ENCODE results near the gene CCK.
A peak's percentile ranks its signal among the peaks of the same experiment; 100 is the strongest.

CCK gene

DNA sequence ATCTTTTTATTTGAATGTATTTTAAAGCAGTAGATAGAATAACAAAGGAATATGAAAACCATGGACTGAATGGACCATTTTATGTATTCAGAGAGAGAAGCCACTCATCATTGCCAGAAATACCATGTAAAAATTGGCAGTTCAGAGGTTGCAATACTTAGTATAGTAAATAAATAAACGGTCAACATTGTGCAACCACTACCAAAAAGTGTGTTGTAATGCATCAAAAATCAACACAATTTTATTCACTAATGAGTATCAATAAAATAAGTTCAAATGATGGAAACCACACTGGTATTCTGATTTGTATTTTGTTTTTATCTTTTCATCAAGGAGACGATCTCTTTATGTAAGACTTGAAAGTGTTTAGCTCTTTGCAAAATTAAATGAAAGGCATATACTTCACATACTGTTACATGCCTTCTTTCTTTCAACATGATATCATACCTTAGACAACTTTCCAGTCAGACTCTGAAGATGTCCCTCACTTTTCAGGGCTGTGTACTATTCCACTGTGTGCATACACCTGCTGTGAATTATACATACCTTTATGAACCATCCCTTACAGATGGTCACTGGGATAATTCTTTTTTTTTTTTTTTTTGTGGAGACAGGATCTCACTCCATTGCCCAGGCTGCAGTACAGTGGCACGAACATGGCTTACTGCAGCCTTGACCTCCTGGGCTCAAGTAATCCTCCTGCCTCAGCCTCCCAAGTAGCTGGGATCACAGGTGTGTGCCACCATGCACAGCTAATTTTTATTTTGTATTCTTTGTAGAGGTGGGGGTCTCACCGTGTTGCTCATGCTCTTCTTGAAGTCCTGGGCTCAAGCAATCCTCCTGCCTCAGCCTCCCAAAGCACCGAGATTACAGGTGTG is 40.3 kb downstream of the CCK start:
- DNase-seq (ENCODE audit: low read depth): no peak

DNA sequence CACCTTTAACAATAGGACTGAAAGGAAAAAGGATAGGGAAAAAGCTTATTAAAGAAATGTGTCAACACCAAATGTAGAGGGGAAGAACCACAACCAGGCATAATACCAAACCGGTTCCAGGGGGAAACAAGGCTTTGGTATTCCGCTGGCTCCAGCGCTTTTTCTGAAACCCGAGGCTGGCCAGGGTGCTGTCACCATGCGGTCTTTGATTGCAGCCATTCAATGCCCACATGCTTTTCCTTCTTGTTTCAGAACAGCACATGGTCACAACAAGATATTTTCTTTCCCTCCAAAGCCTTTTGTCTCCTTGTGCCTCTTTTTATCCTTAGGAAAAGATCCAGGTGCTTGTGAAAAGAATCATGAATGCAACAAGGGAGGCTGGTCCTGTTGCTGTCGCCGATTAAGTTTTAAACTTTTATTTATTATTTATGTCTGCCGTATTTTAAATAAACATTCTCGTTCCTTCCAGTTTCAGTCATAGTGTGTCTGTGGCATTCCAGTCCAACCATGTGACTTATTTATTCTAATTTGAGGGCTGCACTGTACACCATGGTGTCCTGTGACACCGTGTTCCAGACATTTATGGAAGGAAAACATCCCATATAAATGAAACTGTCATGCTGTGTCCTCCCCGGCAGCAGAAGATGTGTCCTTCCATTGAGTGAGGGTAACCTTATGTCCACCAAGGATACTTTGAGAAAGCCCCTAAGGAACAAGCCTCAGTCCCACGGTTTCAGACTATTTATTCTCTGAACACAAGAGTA is 41.1 kb downstream of the CCK start:
- DNase-seq (ENCODE audit: low read depth): peak; percentile 8

DNA sequence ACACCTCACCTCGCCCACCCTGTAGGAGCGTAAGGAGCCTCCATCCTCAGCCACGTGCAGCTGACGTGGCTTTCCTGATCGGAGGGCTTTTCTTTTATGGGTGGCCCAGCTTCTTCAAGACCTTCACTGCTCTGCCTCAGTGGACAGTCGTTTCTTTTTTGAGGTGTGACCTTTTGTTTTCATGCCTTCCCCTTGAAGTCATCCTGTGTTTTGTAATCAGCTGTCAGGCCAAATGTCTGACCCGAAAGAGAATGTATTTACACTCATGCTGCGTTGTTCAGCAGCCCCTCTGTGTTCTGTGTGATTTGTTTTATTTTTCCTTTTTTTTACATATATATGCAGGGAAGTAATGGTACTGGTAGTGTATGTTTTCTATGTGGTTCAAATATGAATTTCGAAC is 41.8 kb downstream of the CCK start:
- DNase-seq (ENCODE audit: low read depth): no peak

DNA sequence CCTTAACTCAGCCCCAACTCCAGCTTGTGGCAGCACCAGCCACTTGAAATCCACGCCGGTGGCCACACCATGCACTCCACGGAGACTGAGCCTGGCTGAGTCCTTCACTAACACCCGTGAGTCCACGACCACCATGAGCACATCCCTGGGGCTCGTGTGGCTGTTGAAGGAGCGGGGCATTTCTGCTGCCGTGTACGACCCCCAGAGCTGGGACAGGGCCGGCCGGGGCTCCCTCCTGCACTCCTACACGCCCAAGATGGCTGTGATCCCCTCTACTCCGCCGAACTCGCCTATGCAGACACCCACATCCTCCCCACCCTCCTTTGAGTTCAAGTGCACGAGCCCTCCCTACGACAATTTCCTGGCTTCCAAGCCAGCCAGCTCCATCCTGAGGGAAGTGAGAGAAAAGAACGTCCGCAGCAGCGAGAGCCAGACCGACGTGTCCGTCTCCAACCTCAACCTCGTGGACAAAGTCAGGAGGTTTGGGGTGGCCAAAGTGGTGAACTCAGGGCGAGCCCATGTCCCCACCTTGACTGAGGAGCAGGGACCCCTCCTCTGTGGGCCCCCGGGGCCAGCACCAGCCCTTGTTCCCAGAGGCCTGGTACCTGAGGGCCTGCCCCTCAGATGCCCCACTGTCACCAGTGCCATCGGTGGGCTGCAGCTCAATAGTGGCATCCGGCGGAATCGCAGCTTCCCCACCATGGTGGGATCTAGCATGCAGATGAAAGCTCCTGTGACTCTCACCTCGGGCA is 42.9 kb downstream of the CCK start:
- DNase-seq (ENCODE audit: low read depth): no peak

DNA sequence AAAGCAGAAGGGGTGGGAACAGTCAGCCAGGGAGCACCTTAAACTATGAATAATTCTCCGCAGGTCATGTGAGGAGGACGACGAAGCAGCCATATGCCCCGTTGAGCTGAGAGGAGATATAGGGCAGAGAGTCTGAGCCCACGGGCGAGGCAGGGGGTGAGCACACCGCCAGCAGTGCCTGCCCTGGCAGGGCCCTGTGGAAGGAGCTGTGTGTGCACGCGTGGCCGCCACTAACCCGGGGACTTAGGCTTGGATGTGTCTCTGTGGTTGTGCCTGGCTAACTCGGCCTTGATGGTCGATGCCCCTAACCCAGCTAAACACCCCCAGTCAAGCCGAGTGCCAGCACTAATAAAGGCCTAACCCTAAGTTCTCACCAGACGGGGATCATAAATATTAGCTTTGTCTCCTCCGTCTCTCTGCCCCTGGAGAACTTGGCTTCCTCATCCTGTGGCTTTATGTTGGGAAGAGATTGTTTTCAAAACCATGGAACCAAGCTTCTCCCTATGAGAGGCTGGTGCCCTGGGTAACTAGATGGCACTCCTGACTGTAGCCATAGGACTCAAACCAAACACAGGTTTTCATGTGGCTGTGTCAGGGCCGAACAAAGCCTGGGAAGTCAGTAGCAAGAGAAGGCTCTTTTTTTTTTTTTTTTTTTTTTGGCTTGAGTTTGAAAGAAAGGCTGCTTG is 45.4 kb downstream of the CCK start:
- DNase-seq (ENCODE audit: low read depth): no peak

DNA sequence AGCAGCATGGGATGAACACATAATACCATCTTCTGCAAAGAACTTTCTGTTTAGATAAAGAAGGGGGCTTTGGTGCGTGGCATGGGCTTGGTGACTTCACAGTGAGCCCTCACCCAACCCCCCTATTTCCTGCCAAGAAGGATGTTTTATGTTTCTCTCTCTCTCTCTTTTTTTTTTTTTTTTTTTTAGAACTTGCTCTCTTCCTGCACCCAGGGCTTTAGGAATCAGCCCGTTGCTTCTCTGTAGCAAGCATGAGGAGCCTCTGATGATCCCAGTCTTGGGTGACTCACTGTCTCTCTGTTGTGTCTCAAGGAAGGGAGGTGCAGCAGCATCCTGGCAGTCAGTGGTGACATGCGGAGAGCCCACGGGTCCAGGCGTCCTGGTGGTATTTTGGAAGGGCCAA is 49.1 kb downstream of the CCK start:
- DNase-seq (ENCODE audit: low read depth): peak; percentile 70

DNA sequence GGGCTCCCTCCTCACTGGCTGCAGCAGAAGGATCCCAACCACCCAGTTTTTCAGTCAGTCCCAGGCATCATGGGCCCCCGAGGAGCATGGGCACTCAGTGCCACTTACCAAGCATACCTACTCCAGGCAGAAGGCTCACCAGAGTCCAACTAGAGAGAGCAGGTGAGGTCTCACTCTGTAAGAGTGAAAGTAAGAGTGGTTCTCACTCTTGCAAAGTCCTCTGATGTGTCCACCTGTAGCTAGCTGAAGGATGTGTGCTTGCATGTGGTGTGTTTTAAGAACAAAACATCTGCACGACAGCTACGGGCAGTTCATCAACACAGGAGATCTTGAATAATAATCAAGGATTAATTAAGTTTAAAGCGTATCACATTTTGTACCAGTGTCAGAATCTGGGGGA is 49.7 kb downstream of the CCK start:
- DNase-seq (ENCODE audit: low read depth): no peak

DNA sequence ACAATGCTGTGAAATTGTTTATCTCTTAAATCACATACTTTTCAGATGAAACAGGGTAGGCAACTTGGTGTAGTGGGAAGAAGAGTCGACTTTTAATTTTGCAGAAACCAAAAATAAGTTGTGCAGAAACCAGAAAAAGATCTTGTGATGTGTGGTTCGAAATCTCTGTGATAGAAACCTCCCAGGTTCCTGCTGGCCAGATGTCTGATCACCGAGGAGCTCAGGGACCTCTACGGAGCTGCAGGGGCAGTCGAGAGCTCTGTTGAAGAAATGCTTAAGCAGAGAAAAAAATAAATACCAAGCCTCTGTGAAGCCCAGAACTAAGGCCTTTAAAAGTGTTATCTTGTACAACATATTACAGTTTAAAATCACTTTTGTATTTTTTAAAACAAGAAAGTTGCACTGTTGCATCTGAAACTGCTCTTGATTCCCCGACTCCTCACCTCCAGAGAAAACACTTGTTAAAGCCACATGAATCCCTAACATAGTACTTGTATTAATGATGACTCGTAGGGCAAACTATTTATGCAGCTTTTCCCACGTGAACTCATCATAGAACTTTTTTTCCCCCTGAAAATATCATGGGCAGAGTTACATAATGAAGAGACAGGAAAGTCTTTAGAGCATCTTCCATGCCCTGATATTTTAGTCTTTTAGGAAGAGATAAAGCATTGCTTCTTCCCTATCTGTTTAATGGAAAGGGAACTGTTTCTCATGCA is 51.3 kb downstream of the CCK start:
- DNase-seq (ENCODE audit: low read depth): peak; percentile 63

DNA sequence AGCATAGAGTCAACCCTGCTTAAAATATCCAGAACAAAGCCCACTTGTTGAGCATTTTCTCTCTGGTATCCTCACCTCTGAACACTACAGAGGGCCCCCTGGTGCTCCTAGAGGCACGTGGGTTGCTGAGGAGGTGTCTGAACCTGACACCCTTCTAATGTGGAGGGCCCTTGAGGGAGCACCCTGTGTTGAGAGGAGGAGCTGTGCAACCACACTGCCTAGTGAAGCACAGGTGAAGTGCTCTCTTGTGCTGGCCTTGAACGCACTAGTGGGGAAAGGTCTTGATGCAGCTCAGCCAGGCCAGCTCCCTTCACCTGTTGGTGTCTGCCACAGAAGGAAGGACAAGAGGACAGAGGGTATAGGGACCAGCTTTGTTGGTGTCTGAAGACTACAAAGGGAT is 51.9 kb downstream of the CCK start:
- DNase-seq (ENCODE audit: low read depth): no peak

DNA sequence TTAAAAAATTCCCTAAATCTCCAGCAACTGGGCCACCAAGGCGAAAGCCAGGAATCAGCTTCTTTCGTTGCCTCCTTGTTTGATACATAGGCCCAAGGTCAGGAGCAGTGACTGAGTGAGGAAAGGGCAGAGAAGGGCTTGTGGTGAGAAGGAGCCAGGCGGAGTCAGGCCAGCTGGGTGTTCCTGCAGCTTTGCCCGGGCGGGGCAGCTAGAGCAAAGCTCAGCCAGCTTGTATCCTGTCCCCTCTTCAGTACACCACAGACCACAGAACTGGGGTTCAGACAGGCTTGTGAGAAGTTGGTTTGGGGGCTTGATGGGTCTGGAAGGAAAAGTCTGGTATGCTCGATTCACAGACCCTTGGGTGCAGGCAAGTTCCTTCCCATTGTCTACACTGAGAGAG is 52.6 kb downstream of the CCK start:
- no peak for DNase-seq (ENCODE audit: low read depth)

DNA sequence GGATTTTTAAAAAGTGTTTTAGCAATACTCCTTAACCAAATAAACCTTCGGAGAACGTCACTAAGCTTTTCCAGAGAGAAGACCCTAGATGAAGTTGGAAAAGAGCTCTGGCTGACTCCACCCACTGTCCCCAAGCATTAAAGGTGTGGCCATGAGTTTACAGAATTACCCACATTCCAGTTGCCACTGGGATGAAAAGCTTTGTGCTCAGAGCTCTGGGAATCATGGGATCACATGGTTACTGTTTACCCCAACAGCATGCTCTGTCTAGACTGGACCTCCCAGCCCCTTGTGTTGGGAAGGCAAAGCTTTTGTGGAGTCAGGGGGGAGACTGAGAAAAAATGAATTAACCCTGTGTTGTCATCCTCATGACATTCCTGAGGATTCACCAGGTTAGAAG is 55.3 kb downstream of the CCK start:
- no peak for DNase-seq (ENCODE audit: low read depth)

DNA sequence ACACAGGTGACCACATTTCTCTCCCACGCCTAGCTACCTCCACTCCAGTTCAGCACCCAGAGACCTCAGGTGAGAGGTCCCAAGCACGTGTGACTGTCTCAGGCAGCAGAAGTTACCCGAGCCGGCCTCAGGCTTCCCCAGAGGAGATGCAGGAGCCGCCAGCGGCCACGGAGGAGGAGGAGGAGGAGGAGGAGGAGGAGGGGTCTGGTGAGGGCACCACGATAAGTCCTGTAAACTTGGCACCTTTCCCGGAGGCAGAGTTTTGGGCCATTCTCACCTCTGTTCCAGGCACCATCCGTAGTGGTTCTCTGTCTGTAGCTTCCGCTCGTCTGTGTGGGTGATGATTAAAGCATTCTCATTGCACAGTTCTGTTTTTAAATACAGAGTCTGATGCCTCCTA is 56.1 kb downstream of the CCK start:
- DNase-seq (ENCODE audit: low read depth): no peak
